A549 (cell line): Measurements from ENCODE around the gene NME3. TPM values are rescaled to one million over a fixed set of nuclear protein-coding genes. Genes with fewer than 3 reads are reported as not detected.

Experiments
- ATAC-seq, 2 experiments: fragments of 200-7000 bp in 1 of 2; fragments of >200 bp in 1 of 2; cut with Nextera tagmentation in 1 of 2; cut with Tn5 transposase in 1 of 2; 3 replicates each; pipeline versions ENCODE4 v1.8.0 to v1.9.1; 2018 to 2020; ENCODE audit warnings: mild to moderate bottlenecking in 1 of 2, moderate library complexity in 1 of 2
- CTCF ChIA-PET: fragments of 300-600 bp; sonication (Branson Sonifier 250); formaldehyde crosslinking; extraction: SDS; loops from one replicate; lab custom pipeline; 2021; ENCODE audit warnings: antibody characterized with exemption, inconsistent platforms; lab: Yijun Ruan, JAX
- POLR2A ChIA-PET: fragments of 350-600 bp; formaldehyde crosslinking; extraction: SDS; loops from one replicate; lab custom pipeline; 2021; ENCODE audit warnings: antibody characterized with exemption, inconsistent platforms; lab: Yijun Ruan, JAX
- DNase-seq, 2 experiments: peaks; one replicate each; pipeline versions ENCODE4 v3.0.0 to v3.0.0-alpha.2; 2011 to 2016; ENCODE audit warnings: low read depth in 1 of 2, low spot score in 1 of 2
- FAIRE-seq: peaks from 2 replicates; lab custom pipeline; 2011; peaks lifted over from hg19 to GRCh38; lab: Jason Lieb, UNC
- H3K27ac ChIP-seq, 2 experiments: fragments of >200 bp; sonication (Bioruptor Twin); formaldehyde crosslinking; 3 replicates each; pipeline ENCODE4 v1.5.1; 2016 to 2017
- H3K4me1 ChIP-seq: fragments of >200 bp; sonication (Bioruptor Twin); formaldehyde crosslinking; 3 replicates; pipeline ENCODE4 v1.6.1; 2016
- H3K4me2 ChIP-seq: fragments of >200 bp; sonication (Bioruptor Twin); formaldehyde crosslinking; 3 replicates; pipeline ENCODE4 v1.6.1; 2016
- H3K4me3 ChIP-seq: fragments of >200 bp; sonication (Bioruptor Twin); formaldehyde crosslinking; 3 replicates; pipeline ENCODE4 v1.5.1; 2016
- H3K9me3 ChIP-seq: fragments of >200 bp; sonication (Bioruptor Twin); formaldehyde crosslinking; 3 replicates; pipeline ENCODE4 v1.6.1; 2016
- CEBPB ChIP-seq, 2 experiments: fragments of >200 bp in 1 of 2; sonication (Bioruptor Twin) in 1 of 2; formaldehyde crosslinking in 1 of 2; IDR thresholded peaks; 2 replicates each; pipeline ENCODE4 v1.6.1; 2012 to 2016
- CTCF ChIP-seq: fragments of >200 bp; sonication (Bioruptor Twin); formaldehyde crosslinking; IDR thresholded peaks from 3 replicates; pipeline ENCODE4 v1.5.1; 2016
- FOSB ChIP-seq: fragments of 250-450 bp; sonication (Bioruptor Pico); IDR thresholded peaks from 2 replicates; pipeline ENCODE4 v1.5.0; 2020; ENCODE audit warnings: mild to moderate bottlenecking, moderate library complexity
- GATA3 ChIP-seq: IDR thresholded peaks from 2 replicates; pipeline ENCODE4 v1.6.1; 2012; ENCODE audit warnings: borderline replicate concordance
- HOXA7 ChIP-seq: fragments of 250-450 bp; sonication (Bioruptor Pico); IDR thresholded peaks from 2 replicates; pipeline ENCODE4 v1.5.0; 2020; ENCODE audit warnings: mild to moderate bottlenecking, moderate library complexity
- JUN ChIP-seq, 2 experiments: fragments of >200 bp; sonication (Bioruptor Twin); formaldehyde crosslinking; IDR thresholded peaks; 2 replicates in 1 of 2; 3 replicates in 1 of 2; pipeline ENCODE4 v1.6.1; 2016 to 2017
- JUNB ChIP-seq: fragments of >200 bp; sonication (Bioruptor Twin); formaldehyde crosslinking; IDR thresholded peaks from 2 replicates; pipeline ENCODE4 v1.6.1; 2016
- MAFK ChIP-seq: fragments of 450-650 bp; IDR thresholded peaks from 2 replicates; pipeline ENCODE4 v1.6.1; 2014; ENCODE audit not compliant: partially characterized antibody
- NPAS2 ChIP-seq: fragments of 250-450 bp; sonication (Bioruptor Pico); IDR thresholded peaks from 2 replicates; pipeline ENCODE4 v1.8.0; 2022; ENCODE audit warnings: mild to moderate bottlenecking, moderate library complexity, borderline replicate concordance
- POLR2A ChIP-seq: IDR thresholded peaks from 2 replicates; pipeline ENCODE4 v1.6.1; 2012; ENCODE audit warnings: mild to moderate bottlenecking, low read length
- POLR2AphosphoS2 ChIP-seq: conservative IDR thresholded peaks from 2 replicates; pipeline ENCODE4 v1.6.1; 2012; ENCODE audit warnings: low read length, improper control_type of control experiment, inconsistent platforms
- RARB ChIP-seq: fragments of 250-450 bp; sonication (Bioruptor Pico); IDR thresholded peaks from 2 replicates; pipeline ENCODE4 v1.8.0; 2021; ENCODE audit warnings: mild to moderate bottlenecking, moderate library complexity
- RCOR1 ChIP-seq: fragments of 150-350 bp; IDR thresholded peaks from 2 replicates; pipeline ENCODE4 v1.6.1; 2014; ENCODE audit warnings: antibody characterized with exemption, low read length, low read depth
- SREBF2 ChIP-seq: fragments of 450-650 bp; IDR thresholded peaks from 2 replicates; pipeline ENCODE4 v1.6.1; 2014; ENCODE audit warnings: mild to moderate bottlenecking, moderate library complexity
- TFCP2L1 ChIP-seq: fragments of 250-450 bp; sonication (Bioruptor Pico); IDR thresholded peaks from 2 replicates; pipeline ENCODE4 v1.5.0; 2021; ENCODE audit warnings: mild to moderate bottlenecking
- USF2 ChIP-seq: fragments of 450-650 bp; IDR thresholded peaks from 2 replicates; pipeline ENCODE4 v1.6.1; 2014; ENCODE audit warnings: antibody characterized with exemption
- ZC3H11A ChIP-seq: fragments of 450-650 bp; IDR thresholded peaks from 2 replicates; pipeline ENCODE4 v1.6.1; 2014; ENCODE audit warnings: antibody characterized with exemption, mild to moderate bottlenecking
- ZSCAN20 ChIP-seq: fragments of 250-450 bp; sonication (Bioruptor Pico); IDR thresholded peaks from 2 replicates; pipeline ENCODE4 v1.8.0; 2022; ENCODE audit warnings: mild to moderate bottlenecking, moderate library complexity
- WGBS: methylation state at CpG from one replicate; pipeline ENCODE4 v1.1.6; 2017; ENCODE audit errors: missing lambda C conversion rate; 5-methylcytosine and 5-hydroxymethylcytosine counted together
- polyA plus RNA-seq, 4 experiments: library from polyadenylated mRNA; depleted of rRNA in 3 of 4; stranded (reverse); fragments of >200 nt; fragmentation: RNase III in 1 of 4; extraction: RNeasy Plus Mini Kit Qiagen cat#74134 plus additional on column Dnase treatment in 1 of 4; gene quantifications; 2 replicates in 3 of 4; 3 replicates in 1 of 4; pipeline ENCODE4 v1.2.3, GENCODE V29; 2011 to 2017
- TF ChIP-seq, protein P1 (sequence below): fragments of 250-450 bp; sonication (Bioruptor Pico); IDR thresholded peaks from 2 replicates; pipeline ENCODE4 v1.5.0; 2020; ENCODE audit warnings: low read depth, mild to moderate bottlenecking, moderate library complexity
- TF ChIP-seq, protein P2 (sequence below): IDR thresholded peaks from 2 replicates; pipeline ENCODE4 v1.6.1; 2012
- TF ChIP-seq, protein P3 (sequence below): IDR thresholded peaks from 2 replicates; pipeline ENCODE4 v1.6.1; 2012; ENCODE audit warnings: low read depth, borderline replicate concordance

The NME3 gene
- polyA plus RNA-seq, 2 of the 4 experiments (the other 2 are of a cell fraction): 15.2 to 49.9 TPM

DNA sequence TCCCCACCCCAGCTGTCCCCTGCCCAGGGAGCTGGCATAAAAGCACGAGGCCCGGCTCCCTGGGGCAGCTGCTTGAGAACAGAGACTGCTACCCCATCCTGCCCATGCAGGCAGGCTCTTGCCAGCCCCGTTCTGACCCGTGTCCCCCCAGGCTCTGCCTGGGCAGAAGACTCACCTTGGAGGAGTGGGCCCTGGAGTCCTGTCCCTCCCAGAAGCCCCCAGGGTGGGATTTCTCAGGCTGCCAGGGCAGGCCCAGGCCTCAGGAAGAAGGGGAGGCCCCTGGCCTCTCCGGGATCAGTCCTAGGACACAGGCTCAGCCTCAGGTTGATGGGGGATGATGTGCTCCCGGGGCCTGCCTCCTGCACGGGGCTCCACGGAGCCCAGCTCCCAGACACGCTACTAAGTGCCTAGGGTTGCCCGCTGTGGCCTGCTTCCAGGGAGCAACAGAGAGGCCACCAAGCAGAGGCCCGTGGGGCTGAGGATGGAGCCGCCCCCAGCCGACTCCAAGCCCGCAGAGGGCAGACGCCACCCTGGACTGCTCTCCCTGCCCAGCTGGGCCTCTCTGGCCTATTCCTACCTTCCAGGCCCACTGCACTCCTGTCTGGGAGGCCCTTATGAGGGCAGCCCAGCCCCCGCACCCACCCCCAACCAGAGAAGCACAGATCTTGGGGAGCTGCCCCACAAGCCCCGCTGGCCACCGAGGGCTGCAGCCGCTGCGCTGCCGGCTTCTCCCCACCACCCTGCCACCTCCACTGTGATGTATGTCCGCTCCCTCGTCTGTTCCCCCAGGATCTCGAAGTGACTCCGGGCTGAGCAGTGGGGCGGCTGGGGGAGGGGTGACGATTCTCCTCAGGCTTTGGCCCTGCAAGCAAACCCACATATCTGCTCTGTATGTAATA lies 1.7 kb downstream of the NME3 start:
- Histone ChIP-seq H3K4me3 (peak overlapping the region; percentile 85; the same call in 1 of the 3 replicates), H3K4me1 (peaks cover 21% of the 10 kb centered on the region), H3K4me2 (peak overlapping the region; percentile 98), H3K27ac (peak overlapping the region in 1 of 2 experiments; percentile 98; a peak in 2 of 6 replicates), H3K9me3 (no peaks in the 10 kb centered on the region)
- CTCF ChIA-PET: interaction anchor here (0.9 to 8.5 kb wide), 8 partner anchors 10 to 79 kb away, joined by 3 to 56 read pairs (median 6); partner anchors contain the start of genes MAPK8IP3, NUBP2 and SPSB3
- TF ChIP-seq, protein P1, sequence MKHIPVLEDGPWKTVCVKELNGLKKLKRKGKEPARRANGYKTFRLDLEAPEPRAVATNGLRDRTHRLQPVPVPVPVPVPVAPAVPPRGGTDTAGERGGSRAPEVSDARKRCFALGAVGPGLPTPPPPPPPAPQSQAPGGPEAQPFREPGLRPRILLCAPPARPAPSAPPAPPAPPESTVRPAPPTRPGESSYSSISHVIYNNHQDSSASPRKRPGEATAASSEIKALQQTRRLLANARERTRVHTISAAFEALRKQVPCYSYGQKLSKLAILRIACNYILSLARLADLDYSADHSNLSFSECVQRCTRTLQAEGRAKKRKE: no peak
- TF ChIP-seq POLR2A (no peak), CTCF (no peak), GATA3 (no peak), JUN (IDR thresholded peaks at IDR 0.05) (no peak; a peak in 2 of 5 replicates), ZC3H11A (no peak), MAFK (no peak), TFCP2L1 (CRISPR knock-in tag) (no peak), ZSCAN20 (no peak), CEBPB (IDR thresholded peaks at IDR 0.05) (no peak), JUNB (no peak), POLR2AphosphoS2 (no peak), SREBF2 (no peak), HOXA7 (no peak), RARB (no peak), USF2 (no peak), RCOR1 (no peak)
- TF ChIP-seq, protein P2, sequence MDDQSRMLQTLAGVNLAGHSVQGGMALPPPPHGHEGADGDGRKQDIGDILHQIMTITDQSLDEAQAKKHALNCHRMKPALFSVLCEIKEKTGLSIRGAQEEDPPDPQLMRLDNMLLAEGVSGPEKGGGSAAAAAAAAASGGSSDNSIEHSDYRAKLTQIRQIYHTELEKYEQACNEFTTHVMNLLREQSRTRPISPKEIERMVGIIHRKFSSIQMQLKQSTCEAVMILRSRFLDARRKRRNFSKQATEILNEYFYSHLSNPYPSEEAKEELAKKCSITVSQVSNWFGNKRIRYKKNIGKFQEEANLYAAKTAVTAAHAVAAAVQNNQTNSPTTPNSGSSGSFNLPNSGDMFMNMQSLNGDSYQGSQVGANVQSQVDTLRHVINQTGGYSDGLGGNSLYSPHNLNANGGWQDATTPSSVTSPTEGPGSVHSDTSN: no peak; the same call in 1 of the 2 replicates
- TF ChIP-seq, protein P3, sequence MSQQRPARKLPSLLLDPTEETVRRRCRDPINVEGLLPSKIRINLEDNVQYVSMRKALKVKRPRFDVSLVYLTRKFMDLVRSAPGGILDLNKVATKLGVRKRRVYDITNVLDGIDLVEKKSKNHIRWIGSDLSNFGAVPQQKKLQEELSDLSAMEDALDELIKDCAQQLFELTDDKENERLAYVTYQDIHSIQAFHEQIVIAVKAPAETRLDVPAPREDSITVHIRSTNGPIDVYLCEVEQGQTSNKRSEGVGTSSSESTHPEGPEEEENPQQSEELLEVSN: no peak
- DNase-seq (no peak), ATAC-seq (no peak), FAIRE-seq (no peak)
- POLR2A ChIA-PET: interaction anchor here (1.4 to 6.5 kb wide), 4 partner anchors 13 to 64 kb away, joined by 3 to 46 read pairs (median 6); partner anchors contain the start of genes MAPK8IP3, NUBP2 and SPSB3
- WGBS: 85% methylated on average over 18 of the region's 27 CpGs

DNA sequence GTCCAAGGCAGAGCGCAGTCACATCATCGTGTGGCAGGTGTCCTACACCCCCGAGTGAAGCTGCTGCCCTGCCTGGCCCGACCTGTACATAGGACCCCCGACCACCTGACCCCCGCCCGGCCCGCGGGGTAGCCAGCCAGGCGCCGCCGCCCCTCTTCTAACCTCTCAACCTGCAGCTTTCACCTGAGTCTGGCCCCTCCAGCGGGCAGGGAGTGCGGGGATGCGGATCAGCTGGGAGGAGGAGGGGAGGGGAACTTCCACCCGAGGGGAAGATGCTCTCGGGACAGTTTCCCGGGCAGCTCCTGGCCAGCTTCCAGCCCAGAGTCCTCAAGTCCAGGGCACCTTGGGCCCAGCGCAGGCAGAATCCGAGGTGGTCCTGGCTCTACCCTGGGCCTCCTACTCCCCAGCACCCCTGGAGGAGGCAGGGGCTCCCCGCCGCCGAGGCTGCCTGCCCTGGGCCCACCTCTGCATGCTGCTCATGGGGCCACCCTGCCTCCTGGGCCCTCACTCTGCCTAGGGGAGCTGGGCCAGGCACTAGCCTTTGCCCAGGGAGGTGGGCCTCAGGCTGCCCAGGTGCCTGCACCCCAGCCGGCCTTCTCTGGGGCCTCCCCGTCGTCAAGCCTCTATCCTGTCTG lies 2.5 kb downstream of the NME3 start:
- Histone ChIP-seq H3K4me2 (no peak overlapping the region), H3K4me1 (peaks cover 14% of the 10 kb centered on the region), H3K9me3 (no peaks in the 10 kb centered on the region), H3K4me3 (no peak overlapping the region), H3K27ac (peak overlapping the region in 1 of 2 experiments; percentile 98; a peak in 1 of 6 replicates)
- no peak for FAIRE-seq
- TF ChIP-seq NPAS2 (CRISPR knock-in tag) (no peak), POLR2A (0 out of 2 replicates have a peak, but pooled peaks have one; percentile 7), FOSB (CRISPR knock-in tag) (no peak)
- TF ChIP-seq, protein P2: 0 out of 2 replicates have a peak, but pooled peaks have one; percentile 9
- 88% methylated on average over 13 of the region's 26 CpGs for WGBS
- ATAC-seq: no peak
- DNase-seq: no peak
- ChIA-PET POLR2A (interaction anchor here (6.5 kb wide), 1 partner anchor 13 kb away, joined by 46 read pairs; the partner anchor contains the start of genes NUBP2 and SPSB3), CTCF (interaction anchor here (1.7 to 8.5 kb wide), 3 partner anchors 9 to 62 kb away, joined by 4 to 56 read pairs (median 7); partner anchors contain the start of gene MAPK8IP3)
